HG02938 (cell line): ENCODE results near the gene SPATA6L.
"Not testable (repeated sequence)": the region's sequence is repeated elsewhere in the genome, so short reads cannot be mapped to it uniquely, and the experiment has no call there.

Source experiments
- ATAC-seq: cut with Tn5 transposase; IDR thresholded peaks from one replicate; pipeline ENCODE4 v1.9.1; 2021; ENCODE audit warnings: mild to moderate bottlenecking, moderate library complexity; ENCODE audit not compliant: unreplicated experiment

Gene SPATA6L

DNA sequence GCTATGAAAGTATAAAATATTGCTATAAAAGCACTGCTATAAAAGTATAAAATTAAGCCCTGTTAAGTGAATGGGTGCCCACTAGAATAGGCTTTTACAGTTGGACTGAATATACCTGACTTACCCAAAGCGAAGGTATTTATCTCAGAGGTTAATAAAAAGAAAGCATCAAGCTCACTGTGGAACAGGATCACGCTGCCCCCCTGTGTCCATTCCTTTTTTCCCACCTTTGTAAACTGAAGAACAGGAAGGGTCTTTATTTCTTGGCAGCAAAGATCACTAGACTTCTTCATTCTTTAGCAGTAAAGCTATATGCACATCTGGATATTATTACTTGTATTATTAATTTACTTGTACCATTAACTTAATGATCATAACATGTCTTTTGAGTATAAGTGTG is 26.3 kb downstream of the SPATA6L start:
- no peak for ATAC-seq

DNA sequence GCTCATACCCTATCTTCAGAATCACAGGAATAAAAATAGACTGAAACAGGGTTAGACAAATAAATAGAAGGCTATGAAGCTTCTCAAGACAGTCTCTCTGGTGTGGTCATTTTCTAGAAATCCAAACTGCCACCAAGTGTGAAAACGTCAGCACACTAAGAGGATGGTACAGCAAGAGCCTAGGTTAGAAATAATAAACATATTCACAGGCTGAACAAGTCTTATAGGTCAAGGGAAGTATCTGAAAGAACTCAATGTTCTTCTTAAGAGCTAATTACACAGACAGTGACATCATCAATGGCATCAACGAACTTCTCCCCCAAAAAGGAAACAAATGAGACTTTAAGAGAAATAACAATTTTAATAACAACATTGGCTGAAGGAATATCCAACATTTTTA is 26.9 kb downstream of the SPATA6L start:
- no peak for ATAC-seq

DNA sequence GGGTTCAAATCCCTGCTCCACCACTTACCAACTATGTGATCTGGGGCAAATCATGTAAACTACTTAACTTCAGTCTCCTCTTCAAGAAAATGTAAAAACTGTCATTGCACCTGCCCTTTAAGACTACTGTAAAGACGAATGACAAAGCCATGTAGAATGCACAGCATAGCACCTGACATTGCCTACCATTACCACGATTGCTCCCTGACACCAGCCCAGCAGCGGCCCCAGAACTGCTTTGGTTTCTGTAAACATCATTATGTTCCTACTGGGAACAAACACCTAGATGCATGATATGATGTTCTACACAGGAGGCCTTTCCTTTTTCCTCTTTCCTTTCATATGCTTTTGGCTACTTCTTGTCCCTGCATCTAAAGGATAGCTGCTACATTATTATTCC is 27.3 kb downstream of the SPATA6L start:
- no peak for ATAC-seq

DNA sequence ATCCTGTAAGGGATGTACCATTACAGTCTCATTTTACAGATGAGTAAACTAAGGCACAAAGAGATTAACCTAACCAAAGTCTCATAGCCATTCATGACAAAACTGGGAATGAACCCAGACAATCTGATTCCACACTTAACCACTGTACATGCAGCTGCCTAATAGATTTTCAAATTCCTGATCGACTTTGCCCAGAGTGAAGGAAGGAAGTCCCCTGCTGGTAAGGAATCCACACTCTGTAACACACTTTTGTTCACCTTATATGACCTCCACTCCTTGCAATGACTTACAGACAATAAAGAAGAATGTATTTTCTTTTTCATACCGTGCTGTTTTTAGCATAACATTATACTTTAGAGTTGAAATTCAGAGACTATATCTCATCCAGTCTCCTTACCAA is 35.4 kb downstream of the SPATA6L start:
- no peak for ATAC-seq

DNA sequence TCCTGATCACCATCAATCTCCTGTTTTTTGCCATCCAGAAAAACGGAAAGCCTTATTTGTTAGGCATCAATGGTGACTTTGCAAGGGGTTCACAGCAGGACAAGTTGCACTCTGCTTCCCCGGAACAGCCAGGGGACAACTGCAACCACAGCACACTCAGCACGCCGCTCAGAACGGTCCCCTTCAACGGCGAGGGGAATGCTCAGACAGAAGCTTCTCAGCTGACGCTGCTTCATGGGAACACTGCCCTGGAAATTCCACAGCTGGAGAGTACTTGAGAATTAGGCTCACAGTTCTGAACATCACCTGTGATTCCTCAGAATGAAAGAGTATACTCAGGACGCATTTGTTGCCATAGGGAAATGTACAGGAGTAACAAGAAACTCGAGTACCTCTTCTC is 44.3 kb downstream of the SPATA6L start:
- no peak for ATAC-seq

DNA sequence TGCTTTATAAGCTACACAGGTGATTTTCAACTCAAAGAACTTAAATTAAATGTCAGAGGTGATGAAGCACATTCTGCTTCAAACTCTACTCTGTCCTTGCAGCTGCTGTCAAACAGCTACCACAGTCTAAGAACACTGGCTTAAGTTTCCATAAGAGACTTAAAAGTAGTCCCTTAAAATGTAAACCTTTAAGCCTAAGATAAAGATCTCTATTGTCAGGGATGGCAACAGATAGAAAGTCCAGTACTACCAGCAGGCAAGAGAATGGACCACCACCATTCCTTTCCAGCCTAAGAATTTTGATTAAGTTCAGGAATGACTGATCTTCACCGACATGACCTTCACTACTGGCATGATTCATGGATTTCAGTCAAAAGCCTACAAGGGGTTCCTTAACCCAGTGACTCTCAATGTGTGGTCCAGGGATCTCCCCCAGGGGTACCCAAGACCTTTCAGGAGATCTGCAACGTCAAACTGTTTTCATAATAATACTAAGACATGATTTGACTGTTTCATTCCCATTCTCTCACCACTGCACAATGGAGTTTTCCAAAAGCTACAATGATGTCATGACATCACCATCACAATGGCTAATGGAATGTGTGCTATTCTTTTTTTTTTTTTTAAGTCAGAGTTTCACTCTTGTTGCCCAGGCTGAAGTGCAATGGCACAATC is 45.3 kb downstream of the SPATA6L start:
- no peak for ATAC-seq

DNA sequence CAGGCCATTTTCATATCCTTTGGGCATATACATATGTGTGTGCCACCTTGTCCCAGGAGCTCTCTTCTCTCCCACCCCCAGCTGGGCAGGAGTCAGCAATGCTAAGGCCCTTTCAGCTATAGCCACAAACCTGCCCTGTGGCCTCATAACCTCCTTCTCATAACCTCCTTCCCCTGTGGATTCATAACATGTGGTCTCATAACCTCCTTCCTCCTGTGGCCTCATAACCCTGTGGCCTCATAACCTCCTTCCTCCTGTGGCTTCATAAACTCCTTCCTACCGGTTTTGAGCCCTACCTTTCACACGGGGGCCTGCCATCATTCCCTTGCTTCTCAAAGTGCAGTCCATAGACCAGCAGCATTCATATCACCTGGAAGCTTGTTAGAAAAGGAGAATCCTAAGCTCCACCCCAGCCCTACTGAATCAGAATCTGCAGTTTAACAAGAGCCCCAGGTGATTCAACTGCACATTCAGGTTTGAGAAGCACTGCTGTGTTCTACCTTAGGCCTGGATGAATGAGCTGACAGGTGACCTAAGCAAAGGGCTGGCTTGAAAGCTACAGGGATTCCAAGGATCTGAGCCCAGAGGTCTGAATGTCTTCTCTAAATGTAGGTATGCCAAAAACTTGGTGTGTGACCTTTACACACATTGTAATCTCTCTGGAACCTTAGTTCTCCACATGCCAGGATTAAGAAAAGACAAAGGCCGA is 46.1 kb downstream of the SPATA6L start:
- ATAC-seq: no peak

DNA sequence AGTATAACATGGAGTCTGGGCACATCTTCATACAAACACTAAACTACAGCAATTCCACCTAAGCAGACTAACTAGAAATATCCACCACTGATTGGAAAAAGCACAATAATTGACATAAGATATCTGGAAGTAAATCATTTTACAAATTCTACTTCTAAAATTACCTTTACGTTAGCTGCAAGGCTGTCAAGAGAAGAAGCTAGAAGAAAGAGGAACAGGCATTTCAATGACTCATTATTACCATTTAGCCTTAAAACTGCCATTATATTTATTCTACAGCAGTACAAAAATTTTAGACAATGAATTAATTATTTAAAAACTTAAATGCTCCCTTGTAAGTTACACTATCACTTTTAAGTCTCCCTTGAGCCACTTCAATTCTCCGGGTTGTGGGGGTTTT is 47.6 kb downstream of the SPATA6L start:
- ATAC-seq: no peak

DNA sequence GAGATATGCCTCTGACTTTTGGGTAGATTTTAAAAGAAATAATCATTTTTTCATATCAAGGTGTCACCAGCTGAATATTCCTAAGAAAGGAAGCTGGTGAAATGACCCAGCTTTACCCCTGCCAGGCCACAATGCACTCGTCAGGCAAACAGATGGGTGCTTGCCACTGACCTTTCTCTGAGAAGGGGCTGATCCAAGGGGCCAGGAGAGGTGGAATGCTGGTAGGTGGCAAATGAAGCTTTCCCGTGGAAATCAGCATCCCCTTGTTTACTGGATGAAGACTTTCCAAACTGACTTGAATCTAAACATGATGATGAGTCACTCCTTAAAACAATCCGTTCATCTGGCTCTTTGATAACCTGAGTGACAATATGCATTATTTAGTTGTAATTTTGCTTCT is 48.5 kb downstream of the SPATA6L start:
- no peak for ATAC-seq

DNA sequence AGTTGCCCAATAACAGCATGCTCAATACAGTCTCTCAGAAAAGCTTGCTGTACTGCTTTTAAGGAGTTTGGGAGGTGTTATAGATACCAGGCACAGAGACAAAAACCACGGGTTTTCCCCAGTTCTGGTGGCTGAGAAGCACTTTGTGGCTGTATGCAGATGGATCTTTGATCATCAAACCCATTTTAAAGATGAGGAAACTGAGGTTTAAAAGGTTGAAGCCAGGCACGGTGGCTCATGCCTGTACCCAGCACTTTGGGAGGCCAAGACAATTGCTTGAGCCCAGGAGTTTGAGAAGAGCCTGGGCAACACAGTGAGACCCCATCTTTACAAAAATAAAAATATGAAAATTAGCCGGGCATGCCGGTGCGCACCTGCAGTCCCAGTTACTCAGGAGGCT is 50.5 kb downstream of the SPATA6L start:
- ATAC-seq: no peak

DNA sequence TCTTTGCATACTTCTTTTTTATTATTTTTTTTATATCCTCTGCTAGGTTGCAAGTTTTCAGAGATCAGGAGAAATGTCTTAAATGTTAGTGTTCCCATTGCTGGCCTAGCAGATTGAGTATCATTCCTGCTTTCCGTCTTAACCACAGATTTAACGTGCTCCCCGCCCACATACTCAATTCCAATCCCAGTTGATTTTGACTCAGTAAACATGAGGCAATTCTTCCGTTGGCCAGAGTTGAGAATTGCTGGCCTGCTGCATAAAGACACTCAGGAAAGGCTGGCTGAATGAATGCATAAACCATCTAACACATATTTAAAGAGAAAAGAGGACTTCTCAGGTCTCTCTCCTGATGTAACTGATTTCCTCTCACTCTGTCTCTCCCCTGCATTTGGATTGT is 51.0 kb downstream of the SPATA6L start:
- no peak for ATAC-seq

DNA sequence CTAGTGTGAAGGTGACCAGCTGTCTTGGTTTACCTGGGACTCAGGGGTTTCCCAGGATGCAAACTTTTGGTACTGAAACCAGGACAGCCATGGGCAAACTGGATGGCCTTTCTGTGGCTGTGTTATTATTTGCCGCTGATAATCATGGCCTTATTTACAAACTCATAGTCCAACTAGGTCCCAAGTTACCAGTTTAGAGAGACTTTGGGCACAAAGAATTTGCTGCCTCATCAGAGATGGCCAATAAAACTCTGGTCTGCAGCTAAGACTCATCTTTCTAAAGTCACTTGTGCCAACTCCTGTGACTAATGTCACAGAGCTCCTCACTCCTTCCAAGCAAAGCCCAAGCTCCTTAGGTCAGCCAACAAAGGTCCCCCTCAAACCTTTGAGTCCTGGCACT is 51.7 kb downstream of the SPATA6L start:
- ATAC-seq: no peak

DNA sequence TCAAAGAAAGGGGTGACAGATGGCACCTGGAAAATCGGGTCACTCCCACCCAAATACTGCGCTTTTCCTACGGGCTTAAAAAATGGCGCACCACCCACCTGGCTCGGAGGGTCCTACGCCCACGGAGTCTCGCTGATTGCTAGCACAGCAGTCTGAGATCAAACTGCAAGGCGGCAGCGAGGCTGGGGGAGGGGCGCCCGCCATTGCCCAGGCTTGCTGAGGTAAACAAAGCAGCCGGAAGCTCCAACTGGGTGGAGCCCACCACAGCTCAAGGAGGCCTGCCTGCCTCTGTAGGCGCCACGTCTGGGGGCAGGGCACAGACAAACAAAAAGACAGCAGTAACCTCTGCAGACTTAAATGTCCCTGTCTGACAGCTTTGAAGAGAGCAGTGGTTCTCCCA is 60.2 kb downstream of the SPATA6L start:
- not testable (repeated sequence) for ATAC-seq

DNA sequence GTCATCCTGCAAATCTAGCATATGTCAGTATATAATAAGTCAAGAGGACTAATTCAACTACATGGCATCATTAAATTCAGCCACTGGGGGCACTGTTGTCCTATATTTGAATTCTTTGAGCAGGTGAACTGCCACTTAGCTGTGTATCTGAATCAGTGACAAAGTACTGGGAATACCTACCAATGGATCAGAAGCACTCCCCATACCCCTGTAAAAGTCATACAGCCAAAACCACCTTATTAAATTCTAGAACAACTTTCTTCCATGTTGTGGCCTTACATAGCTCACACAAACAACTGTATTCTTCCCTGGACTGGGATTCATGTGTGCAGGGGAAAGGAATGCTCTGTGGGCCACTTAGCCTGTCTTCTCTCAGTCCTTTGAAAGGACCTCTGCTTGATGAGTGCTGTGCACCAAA is 61.6 kb downstream of the SPATA6L start:
- peak; percentile 91 for ATAC-seq

DNA sequence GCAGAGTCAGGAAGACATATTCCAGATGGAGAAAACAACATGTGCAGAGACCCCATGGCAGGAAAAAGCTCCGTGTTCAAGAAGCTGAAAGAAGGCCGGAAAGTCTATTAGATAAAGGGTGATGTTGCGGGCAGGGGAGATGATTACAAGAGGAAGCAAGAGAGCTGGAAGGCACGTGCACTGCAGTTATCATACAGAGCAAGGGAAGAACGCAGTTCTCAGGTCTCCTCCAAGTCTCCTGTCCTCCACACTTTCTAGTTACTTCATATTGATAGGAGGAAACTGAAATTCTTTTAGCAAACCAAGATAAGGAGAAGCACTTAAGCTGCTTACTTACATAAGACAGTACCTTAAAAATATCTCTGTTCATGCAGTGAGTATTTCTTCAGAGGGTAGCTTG is 62.5 kb downstream of the SPATA6L start:
- no peak for ATAC-seq

DNA sequence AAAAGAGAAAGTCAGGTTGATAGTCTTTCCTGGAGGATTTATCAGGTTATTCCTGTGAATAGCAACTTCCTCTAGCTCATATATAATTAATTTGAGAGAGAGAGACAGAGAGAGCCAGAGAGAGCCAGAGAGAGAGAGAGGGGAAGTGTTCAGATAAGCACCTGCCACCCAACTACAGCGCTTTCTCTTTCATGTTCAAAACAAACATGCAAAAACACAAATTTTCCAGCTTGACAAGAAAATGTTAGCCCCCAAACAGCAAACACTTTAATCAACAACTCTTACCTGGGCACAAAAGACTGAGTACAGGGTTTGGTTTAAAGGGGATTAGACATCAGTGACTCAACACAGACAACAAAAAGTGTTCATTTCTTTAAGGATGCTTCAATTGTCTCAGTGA is 65.9 kb downstream of the SPATA6L start:
- ATAC-seq: no peak

DNA sequence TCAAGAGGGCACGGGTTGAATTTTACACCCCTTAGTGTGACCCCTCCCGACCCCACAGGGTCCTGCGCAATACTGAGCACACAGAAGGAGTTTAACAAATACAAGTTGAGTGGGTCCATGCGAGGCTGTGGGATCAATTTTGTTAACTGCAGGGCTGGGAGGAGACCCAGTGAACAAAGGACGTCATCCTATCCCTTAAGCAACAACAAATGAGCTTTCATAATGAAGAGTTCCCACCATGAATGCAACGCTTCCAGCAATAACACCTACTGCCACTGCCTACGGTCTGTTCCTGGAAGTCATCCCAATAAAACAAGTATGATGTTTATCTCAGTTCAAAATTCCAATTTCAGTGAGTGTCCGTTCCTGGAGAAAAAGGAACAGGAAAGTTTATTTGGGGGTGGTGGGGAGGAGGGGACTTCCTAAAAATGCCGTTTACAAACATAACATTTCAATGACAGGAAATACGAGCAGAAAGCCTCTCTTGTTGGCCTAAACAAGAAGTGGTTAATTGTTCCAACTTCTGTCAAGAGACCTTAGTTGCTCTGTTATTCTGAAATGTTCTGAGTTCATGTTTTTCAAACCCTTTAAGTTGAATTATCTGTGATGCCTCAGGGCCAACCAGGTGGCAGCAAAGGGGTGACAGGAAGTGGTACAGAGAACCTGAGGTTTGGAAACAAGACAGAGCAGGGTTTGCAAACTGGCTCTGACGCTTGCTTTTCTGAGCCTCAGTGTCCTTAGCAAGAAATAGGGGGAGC is 69.9 kb downstream of the SPATA6L start:
- ATAC-seq: no peak

DNA sequence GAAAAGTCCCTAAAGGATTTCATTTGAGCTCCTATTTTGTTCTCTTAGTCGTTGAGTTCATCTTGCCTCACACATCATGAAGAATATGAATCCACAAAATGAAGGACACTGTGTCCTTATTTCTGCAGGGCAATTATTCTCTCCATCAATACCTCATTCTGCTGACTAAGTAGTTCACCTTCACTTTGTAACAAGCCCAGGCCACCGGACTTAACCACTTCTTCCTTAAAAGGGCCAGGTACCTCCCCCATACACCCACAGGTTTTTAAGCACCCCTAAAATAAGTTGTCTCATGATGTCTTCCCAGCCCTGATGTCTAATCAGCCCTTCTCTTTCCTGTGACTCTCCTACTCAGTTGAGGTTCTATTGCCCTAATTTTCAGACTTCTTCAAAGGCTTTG is 71.3 kb downstream of the SPATA6L start:
- no peak for ATAC-seq

DNA sequence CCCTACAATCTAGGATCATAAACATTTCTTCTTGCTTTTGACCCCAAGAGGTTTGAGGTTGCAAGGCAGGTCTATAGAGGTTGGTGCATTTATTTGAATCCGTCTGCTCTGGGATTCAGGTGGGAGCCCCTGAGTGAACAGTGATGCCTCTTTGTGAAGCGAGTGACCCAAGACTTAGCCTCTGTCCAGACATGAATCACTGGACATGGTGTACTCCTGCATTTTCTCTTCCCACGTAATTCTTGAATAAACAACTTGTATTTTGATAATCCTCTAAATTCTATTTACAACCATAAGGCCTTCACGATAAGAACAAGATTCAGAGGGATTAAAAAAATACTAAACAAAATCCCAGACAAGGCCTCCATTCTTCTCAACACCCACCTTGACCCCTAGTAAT is 71.7 kb downstream of the SPATA6L start:
- no peak for ATAC-seq

DNA sequence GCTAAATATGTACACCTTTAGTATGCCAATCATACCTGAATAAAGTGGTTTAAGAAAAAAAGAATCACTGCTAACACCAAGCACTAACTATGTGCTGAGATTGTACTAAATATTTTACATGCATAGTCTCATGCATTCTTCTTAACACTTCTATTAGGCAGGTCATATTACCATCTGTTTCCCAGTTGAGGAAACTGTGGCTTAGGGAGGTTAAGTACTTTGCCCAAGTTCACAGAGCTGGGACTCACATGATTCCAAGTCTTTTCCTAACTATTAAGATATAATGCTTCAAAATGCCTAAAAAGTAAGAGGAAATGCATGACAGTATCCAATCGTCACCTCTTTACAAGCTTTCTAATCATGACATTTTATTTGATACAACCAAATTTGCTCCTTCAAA is 73.4 kb downstream of the SPATA6L start:
- no peak for ATAC-seq

DNA sequence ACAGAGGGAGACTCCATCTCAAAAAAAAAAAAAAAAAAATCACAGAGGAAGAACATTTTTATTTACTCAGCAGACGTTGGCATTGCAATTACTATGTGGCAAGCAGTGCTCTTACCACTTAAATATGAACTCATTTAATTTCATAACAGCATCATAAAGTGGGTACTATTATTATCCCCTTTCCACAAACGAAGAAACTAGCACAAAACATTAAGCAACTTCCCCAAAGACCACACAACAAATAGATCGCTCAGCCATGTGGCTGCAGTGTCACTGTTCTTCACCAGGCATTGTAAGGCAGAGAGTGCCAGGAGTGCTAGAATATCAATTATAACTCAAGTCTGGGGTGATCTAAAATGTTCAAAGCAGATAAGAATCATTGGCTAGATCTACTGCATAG is 74.0 kb downstream of the SPATA6L start:
- ATAC-seq: no peak

DNA sequence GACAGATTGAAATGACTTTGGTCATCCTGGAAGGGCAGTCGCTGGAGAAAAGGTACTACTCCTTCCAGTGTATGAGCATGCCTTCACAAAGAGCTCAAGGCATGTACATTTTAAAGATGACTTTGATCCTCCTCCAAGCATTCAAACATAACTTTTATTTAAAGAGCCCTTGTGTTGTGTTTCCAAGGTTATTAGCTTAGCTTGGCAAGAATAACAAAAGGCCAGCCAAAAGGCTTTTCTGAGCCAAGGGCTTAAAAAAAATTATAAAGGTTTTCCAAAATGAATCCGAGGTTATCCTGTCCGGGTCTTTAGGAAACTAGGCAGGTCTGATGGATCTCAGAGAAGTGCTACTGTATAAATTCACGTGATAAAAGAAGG is 75.2 kb downstream of the SPATA6L start:
- no peak for ATAC-seq
